Esophagus squamous epithelium (tissue), 4 donors: ENCODE measurements around the gene EFS.

ENCODE experiments used
- POLR2A ChIP-seq, 4 donors: fragments of 450-650 bp; IDR thresholded peaks; one replicate each; pipeline ENCODE4 v1.6.1; 2017; ENCODE audit warnings: antibody characterized with exemption in 4 of 4, mild to moderate bottlenecking in 4 of 4, moderate library complexity in 3 of 4
- TF ChIP-seq, protein P1 (sequence below), 6 experiments: fragments of 450-650 bp in 4 of 6; fragments of 200-600 bp in 2 of 6; sonication (generic) in 2 of 6; IDR thresholded peaks; one replicate each; pipeline ENCODE4 v1.5.1; 2016 to 2019; ENCODE audit warnings: antibody characterized with exemption in 6 of 6, mild to moderate bottlenecking in 4 of 6, moderate library complexity in 4 of 6

DNA sequence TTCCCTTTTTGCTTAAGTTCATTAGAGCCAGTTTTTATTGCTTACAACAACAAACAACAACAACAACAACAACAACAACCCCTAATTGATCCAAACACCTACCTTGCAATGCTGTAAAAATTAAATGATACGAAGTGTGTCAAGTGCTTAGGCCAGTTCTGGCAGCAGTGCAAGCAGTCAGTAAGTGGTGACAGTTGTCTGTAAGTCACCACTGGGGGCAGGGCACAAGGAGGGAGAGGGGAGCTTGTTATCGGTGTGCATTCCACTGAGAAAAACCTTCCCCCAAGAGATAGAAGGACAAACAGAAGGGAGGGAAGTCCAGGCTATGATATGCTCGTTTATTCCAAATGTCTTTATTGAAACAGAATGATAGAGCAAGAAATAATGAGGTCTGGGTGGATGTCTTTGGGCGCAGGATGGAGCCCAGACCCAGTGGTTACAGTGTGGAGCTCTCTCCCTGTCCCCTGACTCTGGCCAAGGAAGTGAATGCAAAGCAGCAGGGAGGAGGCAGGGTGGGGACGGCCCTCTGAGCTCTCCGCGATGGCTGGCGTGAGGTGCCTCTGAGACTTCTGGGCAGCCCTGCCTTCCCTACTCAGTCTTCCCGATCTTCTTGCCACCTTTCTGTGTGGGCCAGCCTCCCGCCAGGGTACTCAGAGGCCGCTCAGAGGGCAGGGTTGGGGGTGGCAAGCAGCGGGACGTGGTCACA lies 18.8 kb downstream of the EFS start:
- no peak for TF ChIP-seq POLR2A (IDR thresholded peaks at IDR 0.05)
- TF ChIP-seq, protein P1, sequence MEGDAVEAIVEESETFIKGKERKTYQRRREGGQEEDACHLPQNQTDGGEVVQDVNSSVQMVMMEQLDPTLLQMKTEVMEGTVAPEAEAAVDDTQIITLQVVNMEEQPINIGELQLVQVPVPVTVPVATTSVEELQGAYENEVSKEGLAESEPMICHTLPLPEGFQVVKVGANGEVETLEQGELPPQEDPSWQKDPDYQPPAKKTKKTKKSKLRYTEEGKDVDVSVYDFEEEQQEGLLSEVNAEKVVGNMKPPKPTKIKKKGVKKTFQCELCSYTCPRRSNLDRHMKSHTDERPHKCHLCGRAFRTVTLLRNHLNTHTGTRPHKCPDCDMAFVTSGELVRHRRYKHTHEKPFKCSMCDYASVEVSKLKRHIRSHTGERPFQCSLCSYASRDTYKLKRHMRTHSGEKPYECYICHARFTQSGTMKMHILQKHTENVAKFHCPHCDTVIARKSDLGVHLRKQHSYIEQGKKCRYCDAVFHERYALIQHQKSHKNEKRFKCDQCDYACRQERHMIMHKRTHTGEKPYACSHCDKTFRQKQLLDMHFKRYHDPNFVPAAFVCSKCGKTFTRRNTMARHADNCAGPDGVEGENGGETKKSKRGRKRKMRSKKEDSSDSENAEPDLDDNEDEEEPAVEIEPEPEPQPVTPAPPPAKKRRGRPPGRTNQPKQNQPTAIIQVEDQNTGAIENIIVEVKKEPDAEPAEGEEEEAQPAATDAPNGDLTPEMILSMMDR (IDR thresholded peaks at IDR 0.05): no peak
